Measurements from ENCODE around the gene STRIT1. TPM values are rescaled to one million over a fixed set of nuclear protein-coding genes. Genes with fewer than 3 reads are reported as not detected.

Gene STRIT1
- total RNA-seq, 1 experiment from 2014 or later = not detected

DNA sequence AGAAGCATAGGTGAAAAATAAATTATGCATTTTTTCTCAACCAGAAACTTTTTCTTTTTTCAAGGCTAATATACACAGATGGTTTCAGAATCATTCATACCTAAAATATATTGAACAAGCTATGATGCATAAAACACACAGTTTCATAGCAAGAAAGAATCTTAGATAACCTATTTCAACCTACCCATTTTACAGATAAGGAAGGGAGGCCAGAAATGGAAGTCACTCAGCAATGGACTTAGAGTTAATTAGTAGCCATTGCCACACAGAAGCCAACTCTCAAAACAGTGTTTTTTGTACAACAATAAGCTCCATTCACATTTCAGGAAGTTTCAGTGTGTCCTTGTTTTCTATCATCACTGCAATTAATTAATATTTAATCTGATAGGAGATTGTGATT, 27.5 kb upstream of the STRIT1 start:
- no peak overlapping the region for H3K4me2 ChIP-seq (ENCODE audit: low read length)
- no peak for ATAC-seq
- H3K4me3 ChIP-seq (ENCODE audit: low read length) = no peak overlapping the region
- TF ChIP-seq EZH2phosphoT487 (IDR thresholded peaks at IDR 0.05; ENCODE audit: borderline replicate concordance, low read length) = no peak
- TF ChIP-seq, protein P1, sequence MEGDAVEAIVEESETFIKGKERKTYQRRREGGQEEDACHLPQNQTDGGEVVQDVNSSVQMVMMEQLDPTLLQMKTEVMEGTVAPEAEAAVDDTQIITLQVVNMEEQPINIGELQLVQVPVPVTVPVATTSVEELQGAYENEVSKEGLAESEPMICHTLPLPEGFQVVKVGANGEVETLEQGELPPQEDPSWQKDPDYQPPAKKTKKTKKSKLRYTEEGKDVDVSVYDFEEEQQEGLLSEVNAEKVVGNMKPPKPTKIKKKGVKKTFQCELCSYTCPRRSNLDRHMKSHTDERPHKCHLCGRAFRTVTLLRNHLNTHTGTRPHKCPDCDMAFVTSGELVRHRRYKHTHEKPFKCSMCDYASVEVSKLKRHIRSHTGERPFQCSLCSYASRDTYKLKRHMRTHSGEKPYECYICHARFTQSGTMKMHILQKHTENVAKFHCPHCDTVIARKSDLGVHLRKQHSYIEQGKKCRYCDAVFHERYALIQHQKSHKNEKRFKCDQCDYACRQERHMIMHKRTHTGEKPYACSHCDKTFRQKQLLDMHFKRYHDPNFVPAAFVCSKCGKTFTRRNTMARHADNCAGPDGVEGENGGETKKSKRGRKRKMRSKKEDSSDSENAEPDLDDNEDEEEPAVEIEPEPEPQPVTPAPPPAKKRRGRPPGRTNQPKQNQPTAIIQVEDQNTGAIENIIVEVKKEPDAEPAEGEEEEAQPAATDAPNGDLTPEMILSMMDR (conservative IDR thresholded peaks at IDR 0.05; ENCODE audit: low read depth, low read length) = no peak
- no peak for TF ChIP-seq EZH2 (IDR thresholded peaks at IDR 0.05; ENCODE audit: low read length, unreplicated experiment)
- no peaks in the 10 kb centered on the region for H3K79me2 ChIP-seq (ENCODE audit: low read length)
- no peaks in the 10 kb centered on the region for H3K9me3 ChIP-seq (ENCODE audit: low read length)
- CTCF ChIA-PET = interaction anchor here (0.6 to 0.7 kb wide), 3 partner anchors 14 to 93 kb away, joined by 3 to 7 read pairs (median 4); no protein-coding TSS in a partner anchor
- H3F3A ChIP-seq (ENCODE audit: low read length, unreplicated experiment) = no peaks in the 10 kb centered on the region
- no peaks in the 10 kb centered on the region for H3K36me3 ChIP-seq (ENCODE audit: low read depth, low read length)
- DNase-seq = no peak
- H4K20me1 ChIP-seq (ENCODE audit: low read length) = no peaks in the 10 kb centered on the region
- H2AFZ ChIP-seq (ENCODE audit: low read length) = no peak overlapping the region
- no peak overlapping the region for H3K9ac ChIP-seq (ENCODE audit: low read length)
- no peaks in the 10 kb centered on the region for H3K27me3 ChIP-seq (ENCODE audit: low read length)
- POLR2A ChIA-PET (ENCODE audit: unreplicated experiment) = no interaction called here
- no peaks in the 10 kb centered on the region for H3K9me2 ChIP-seq (replicated peaks; ENCODE audit: low read length)
- intact Hi-C loops (cut with micrococcal nuclease) = no loop called here
- H3K4me1 ChIP-seq (ENCODE audit: insufficient read depth, low read length) = no peaks in the 10 kb centered on the region
- no TSS peak for BruUV-seq (replicated peaks)
- H3K27ac ChIP-seq (ENCODE audit: low read length) = no peak overlapping the region

DNA sequence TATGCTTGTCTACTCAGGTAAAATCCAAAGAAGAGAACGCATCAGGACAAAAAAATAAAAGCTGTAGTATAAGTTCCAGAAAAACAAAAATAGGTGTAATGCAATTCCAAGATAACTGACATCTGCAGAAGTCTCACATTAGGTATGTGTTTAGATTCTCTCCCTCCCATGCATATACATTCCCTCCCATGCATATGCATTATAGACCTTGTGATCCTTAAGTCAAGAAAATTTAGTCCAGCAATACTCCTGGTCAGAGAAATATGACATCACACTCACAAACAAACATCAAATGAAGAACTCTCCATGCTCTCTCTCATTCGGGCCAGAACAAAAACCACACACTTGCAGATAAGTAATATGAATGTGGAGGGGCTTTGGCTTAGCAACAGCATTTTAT, 25.3 kb upstream of the STRIT1 start:
- no peak for ATAC-seq
- Histone ChIP-seq H3K79me2 (ENCODE audit: low read length) (no peaks in the 10 kb centered on the region), H3K36me3 (ENCODE audit: low read depth, low read length) (no peaks in the 10 kb centered on the region), H3K4me3 (ENCODE audit: low read length) (no peak overlapping the region), H3K9ac (ENCODE audit: low read length) (no peak overlapping the region), H3K27me3 (ENCODE audit: low read length) (no peaks in the 10 kb centered on the region), H3K4me1 (ENCODE audit: insufficient read depth, low read length) (peaks cover 3% of the 10 kb centered on the region), H3K4me2 (ENCODE audit: low read length) (no peak overlapping the region), H4K20me1 (ENCODE audit: low read length) (no peaks in the 10 kb centered on the region), H2AFZ (ENCODE audit: low read length) (no peak overlapping the region), H3K9me2 (replicated peaks; ENCODE audit: low read length) (no peaks in the 10 kb centered on the region), H3K27ac (ENCODE audit: low read length) (no peak overlapping the region), H3F3A (ENCODE audit: low read length, unreplicated experiment) (no peaks in the 10 kb centered on the region), H3K9me3 (ENCODE audit: low read length) (no peaks in the 10 kb centered on the region)
- CTCF ChIA-PET = no interaction called here
- no peak for DNase-seq
- BruUV-seq (replicated peaks) = no TSS peak
- POLR2A ChIA-PET (ENCODE audit: unreplicated experiment) = no interaction called here
- intact Hi-C loops (cut with micrococcal nuclease) = no loop called here
- TF ChIP-seq EZH2phosphoT487 (IDR thresholded peaks at IDR 0.05; ENCODE audit: borderline replicate concordance, low read length) (no peak), EZH2 (IDR thresholded peaks at IDR 0.05; ENCODE audit: low read length, unreplicated experiment) (no peak)
- TF ChIP-seq, protein P1 (conservative IDR thresholded peaks at IDR 0.05; ENCODE audit: low read depth, low read length) = no peak

DNA sequence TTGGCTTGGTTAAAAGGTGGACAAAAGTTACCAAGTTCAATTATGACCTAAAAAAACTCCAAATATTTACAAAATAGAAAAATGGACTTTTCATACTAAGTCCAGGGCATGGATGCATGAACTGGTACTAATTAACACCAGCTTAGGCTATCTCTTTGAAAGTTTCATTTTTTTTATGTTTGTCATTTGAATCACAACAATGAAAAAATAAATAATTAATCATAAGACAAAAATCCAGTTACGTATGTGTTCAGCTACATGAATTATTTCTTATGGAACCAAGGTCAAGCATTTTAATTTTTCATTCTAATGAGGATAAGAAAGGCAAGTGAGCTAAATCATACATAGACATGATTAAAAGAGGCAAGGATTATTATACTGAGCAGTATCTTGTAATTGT, 23.7 kb upstream of the STRIT1 start:
- ATAC-seq (no peak), DNase-seq (no peak)
- BruUV-seq (replicated peaks) = no TSS peak
- Histone ChIP-seq H3K9ac (ENCODE audit: low read length) (no peak overlapping the region), H3K27me3 (ENCODE audit: low read length) (no peaks in the 10 kb centered on the region), H3F3A (ENCODE audit: low read length, unreplicated experiment) (no peaks in the 10 kb centered on the region), H3K9me2 (replicated peaks; ENCODE audit: low read length) (no peaks in the 10 kb centered on the region), H3K9me3 (ENCODE audit: low read length) (no peaks in the 10 kb centered on the region), H3K4me1 (ENCODE audit: insufficient read depth, low read length) (peaks cover 16% of the 10 kb centered on the region), H3K36me3 (ENCODE audit: low read depth, low read length) (no peaks in the 10 kb centered on the region), H3K27ac (ENCODE audit: low read length) (no peak overlapping the region), H2AFZ (ENCODE audit: low read length) (no peak overlapping the region), H4K20me1 (ENCODE audit: low read length) (no peaks in the 10 kb centered on the region), H3K79me2 (ENCODE audit: low read length) (no peaks in the 10 kb centered on the region), H3K4me2 (ENCODE audit: low read length) (no peak overlapping the region), H3K4me3 (ENCODE audit: low read length) (no peak overlapping the region)
- TF ChIP-seq, protein P1 (conservative IDR thresholded peaks at IDR 0.05; ENCODE audit: low read depth, low read length) = no peak
- no peak for TF ChIP-seq EZH2 (IDR thresholded peaks at IDR 0.05; ENCODE audit: low read length, unreplicated experiment)
- TF ChIP-seq EZH2phosphoT487 (IDR thresholded peaks at IDR 0.05; ENCODE audit: borderline replicate concordance, low read length) = no peak
- ChIA-PET CTCF (interaction anchor here (0.6 kb wide), 1 partner anchor 23 kb away, joined by 5 read pairs; no protein-coding TSS in a partner anchor), POLR2A (ENCODE audit: unreplicated experiment) (no interaction called here)
- intact Hi-C loops (cut with micrococcal nuclease) = no loop called here
